ENCODE results near the gene JMJD8.

DNA sequence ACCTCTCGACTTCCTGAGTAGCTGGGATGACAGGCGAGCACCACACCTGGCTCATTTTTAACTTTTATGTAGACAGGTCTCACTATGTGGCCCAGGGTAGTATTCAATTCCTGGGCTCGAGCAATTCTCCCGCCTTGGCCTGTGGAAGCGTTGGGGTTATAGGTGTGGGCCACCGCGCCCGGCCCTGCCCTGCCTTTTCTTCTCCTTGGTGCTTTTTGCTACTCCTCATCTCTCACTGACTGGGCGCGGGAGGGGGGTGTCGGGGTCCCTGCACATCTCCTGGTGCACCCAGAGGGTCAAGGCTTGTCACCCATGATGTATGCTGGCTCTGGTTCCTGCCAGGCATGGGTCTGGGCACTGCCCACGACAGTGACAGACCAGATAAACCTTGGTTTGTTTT is 39.6 kb downstream of the JMJD8 start:
- TF ChIP-seq, protein P1, sequence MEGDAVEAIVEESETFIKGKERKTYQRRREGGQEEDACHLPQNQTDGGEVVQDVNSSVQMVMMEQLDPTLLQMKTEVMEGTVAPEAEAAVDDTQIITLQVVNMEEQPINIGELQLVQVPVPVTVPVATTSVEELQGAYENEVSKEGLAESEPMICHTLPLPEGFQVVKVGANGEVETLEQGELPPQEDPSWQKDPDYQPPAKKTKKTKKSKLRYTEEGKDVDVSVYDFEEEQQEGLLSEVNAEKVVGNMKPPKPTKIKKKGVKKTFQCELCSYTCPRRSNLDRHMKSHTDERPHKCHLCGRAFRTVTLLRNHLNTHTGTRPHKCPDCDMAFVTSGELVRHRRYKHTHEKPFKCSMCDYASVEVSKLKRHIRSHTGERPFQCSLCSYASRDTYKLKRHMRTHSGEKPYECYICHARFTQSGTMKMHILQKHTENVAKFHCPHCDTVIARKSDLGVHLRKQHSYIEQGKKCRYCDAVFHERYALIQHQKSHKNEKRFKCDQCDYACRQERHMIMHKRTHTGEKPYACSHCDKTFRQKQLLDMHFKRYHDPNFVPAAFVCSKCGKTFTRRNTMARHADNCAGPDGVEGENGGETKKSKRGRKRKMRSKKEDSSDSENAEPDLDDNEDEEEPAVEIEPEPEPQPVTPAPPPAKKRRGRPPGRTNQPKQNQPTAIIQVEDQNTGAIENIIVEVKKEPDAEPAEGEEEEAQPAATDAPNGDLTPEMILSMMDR (IDR thresholded peaks at IDR 0.05), result no peak
- TF ChIP-seq POLR2A (IDR thresholded peaks at IDR 0.05), result no peak
- no peak for TF ChIP-seq POLR2AphosphoS5 (IDR thresholded peaks at IDR 0.05; ENCODE audit: insufficient read depth in 1 of 2, low read depth in 1 of 2)

Measured in vagina (tissue), 2 donors.